IMR-90 (cell line): ENCODE data around the gene IMPDH1.

Source experiments
- BHLHE40 ChIP-seq: fragments of 150-350 bp; IDR thresholded peaks from 2 replicates; pipeline ENCODE4 v1.6.1; 2016; ENCODE audit warnings: mild to moderate bottlenecking, low read depth, low read length
- CHD1 ChIP-seq: IDR thresholded peaks from 2 replicates; pipeline ENCODE4 v1.6.1; 2012; ENCODE audit warnings: low read depth, low read length, improper control_type of control experiment
- CTCF ChIP-seq: conservative IDR thresholded peaks from 2 replicates; pipeline ENCODE4 v1.5.1; 2012; ENCODE audit warnings: mild to moderate bottlenecking, low read depth, low read length, improper control_type of control experiment
- MXI1 ChIP-seq: IDR thresholded peaks from 2 replicates; pipeline ENCODE4 v1.6.1; 2012; ENCODE audit warnings: low read depth, mild to moderate bottlenecking, low read length, moderate library complexity, borderline replicate concordance
- POLR2A ChIP-seq: IDR thresholded peaks from 2 replicates; pipeline ENCODE4 v1.6.1; 2012; ENCODE audit warnings: mild to moderate bottlenecking, low read depth, low read length
- RAD21 ChIP-seq: IDR thresholded peaks from 2 replicates; pipeline ENCODE4 v1.6.1; 2012; ENCODE audit warnings: low read length, improper control_type of control experiment
- RCOR1 ChIP-seq: IDR thresholded peaks from 2 replicates; pipeline ENCODE4 v1.6.1; 2012; ENCODE audit warnings: mild to moderate bottlenecking, low read length, improper control_type of control experiment; ENCODE audit not compliant: insufficient replicate concordance
- RFX5 ChIP-seq: IDR thresholded peaks from 2 replicates; pipeline ENCODE4 v1.8.0; 2012; ENCODE audit warnings: low read depth, mild to moderate bottlenecking, low read length, moderate library complexity
- TF ChIP-seq, protein P1 (sequence below): fragments of 150-350 bp; IDR thresholded peaks from 2 replicates; pipeline ENCODE4 v1.6.1; 2017; ENCODE audit warnings: mild to moderate bottlenecking, antibody characterized with exemption, low read length, low read depth

DNA sequence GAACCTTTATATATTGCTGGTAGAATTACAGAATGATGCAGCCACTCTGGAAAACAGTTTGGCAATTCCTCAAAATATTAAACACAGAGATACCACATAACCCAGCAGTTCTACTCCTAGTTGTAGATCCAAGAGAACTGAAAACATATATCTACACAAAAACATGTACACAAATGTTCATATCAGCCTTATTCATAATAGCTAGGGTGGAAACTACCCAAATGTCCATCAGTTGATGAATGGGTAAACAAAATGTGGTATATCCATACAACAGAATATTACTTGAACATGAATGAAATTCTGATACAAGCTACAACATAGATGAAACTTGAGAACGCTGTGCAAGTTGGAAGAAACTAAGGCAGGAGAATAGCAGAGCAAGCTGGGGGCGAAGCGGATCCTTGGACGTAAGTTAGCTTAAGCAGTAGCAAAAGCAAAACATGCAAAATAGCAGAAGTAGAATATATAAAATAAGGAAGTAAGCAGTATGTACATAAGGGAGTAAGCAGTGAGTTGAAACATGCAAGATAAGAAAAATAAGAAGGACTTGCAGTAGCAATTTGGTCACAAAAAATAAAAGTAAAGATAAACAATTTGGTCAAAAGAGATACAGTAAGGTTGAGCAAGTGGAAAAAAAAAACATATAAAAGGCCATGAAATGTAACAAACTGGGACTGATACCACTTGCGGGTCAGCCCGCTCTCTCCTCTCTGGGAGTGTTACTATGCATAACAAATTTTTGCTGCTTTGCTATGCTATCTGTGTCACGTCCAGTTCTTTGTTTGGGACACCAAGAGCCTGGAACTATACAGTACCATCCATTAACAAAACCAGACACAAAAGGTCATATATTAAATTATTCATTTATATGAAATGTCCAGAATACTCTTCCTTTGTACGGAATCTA is 27.9 kb upstream of the IMPDH1 start:
- TF ChIP-seq CTCF (no peak), RAD21 (no peak), RCOR1 (no peak), RFX5 (no peak), BHLHE40 (no peak), MXI1 (no peak), POLR2A (no peak), CHD1 (no peak)
- TF ChIP-seq, protein P1, sequence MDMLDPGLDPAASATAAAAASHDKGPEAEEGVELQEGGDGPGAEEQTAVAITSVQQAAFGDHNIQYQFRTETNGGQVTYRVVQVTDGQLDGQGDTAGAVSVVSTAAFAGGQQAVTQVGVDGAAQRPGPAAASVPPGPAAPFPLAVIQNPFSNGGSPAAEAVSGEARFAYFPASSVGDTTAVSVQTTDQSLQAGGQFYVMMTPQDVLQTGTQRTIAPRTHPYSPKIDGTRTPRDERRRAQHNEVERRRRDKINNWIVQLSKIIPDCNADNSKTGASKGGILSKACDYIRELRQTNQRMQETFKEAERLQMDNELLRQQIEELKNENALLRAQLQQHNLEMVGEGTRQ = no peak
